KMS-11 (cell line): ENCODE results near the gene DLG1.

Experiments
- H2AFZ ChIP-seq: fragments of 200-600 bp; sonication (generic); 2 replicates; pipeline ENCODE4 v1.6.1; 2016; ENCODE audit warnings: antibody characterized with exemption, mixed run types, low read depth
- H3K27ac ChIP-seq: fragments of 200-600 bp; sonication (generic); 2 replicates; pipeline ENCODE4 v1.6.1; 2016; ENCODE audit warnings: mild to moderate bottlenecking, mixed run types
- H3K27me3 ChIP-seq: fragments of 200-600 bp; sonication (generic); 2 replicates; pipeline ENCODE4 v1.6.1; 2017; ENCODE audit warnings: mild to moderate bottlenecking, low read depth, mixed run types, moderate library complexity; ENCODE audit not compliant: insufficient read depth
- H3K36me3 ChIP-seq: fragments of 200-600 bp; sonication (generic); 2 replicates; pipeline ENCODE4 v1.6.1; 2017; ENCODE audit warnings: mild to moderate bottlenecking, mixed run types; ENCODE audit not compliant: insufficient read depth
- H3K4me1 ChIP-seq: fragments of 200-600 bp; sonication (generic); 2 replicates; pipeline ENCODE4 v1.6.1; 2016; ENCODE audit warnings: mild to moderate bottlenecking, low read depth, mixed run types; ENCODE audit not compliant: poor library complexity, severe bottlenecking
- H3K4me2 ChIP-seq: fragments of 200-600 bp; sonication (generic); 2 replicates; pipeline ENCODE4 v1.7.0; 2016; ENCODE audit warnings: mild to moderate bottlenecking, mixed run types
- H3K4me3 ChIP-seq: fragments of 200-600 bp; sonication (generic); IDR thresholded peaks from 2 replicates; pipeline ENCODE4 v1.6.1; 2017; ENCODE audit warnings: low read depth, low read length, mixed read lengths; ENCODE audit not compliant: insufficient read depth
- H3K79me2 ChIP-seq: fragments of 200-600 bp; sonication (generic); 2 replicates; pipeline ENCODE4 v1.6.1; 2016; ENCODE audit warnings: low read depth, mixed run types; ENCODE audit not compliant: insufficient read depth
- H3K9ac ChIP-seq: fragments of 200-600 bp; sonication (generic); 2 replicates; pipeline ENCODE4 v1.6.1; 2016; ENCODE audit warnings: mild to moderate bottlenecking, mixed run types
- H4K20me1 ChIP-seq: fragments of 200-600 bp; sonication (generic); 2 replicates; pipeline ENCODE4 v1.6.1; 2016; ENCODE audit warnings: mild to moderate bottlenecking, mixed run types; ENCODE audit not compliant: insufficient read depth
- TF ChIP-seq, protein P1 (sequence below): fragments of 200-600 bp; sonication (generic); conservative IDR thresholded peaks from 2 replicates; pipeline ENCODE4 v1.6.1; 2017; ENCODE audit warnings: low read depth, mild to moderate bottlenecking, antibody characterized with exemption, low read length, moderate library complexity, mixed read lengths

Gene DLG1

DNA sequence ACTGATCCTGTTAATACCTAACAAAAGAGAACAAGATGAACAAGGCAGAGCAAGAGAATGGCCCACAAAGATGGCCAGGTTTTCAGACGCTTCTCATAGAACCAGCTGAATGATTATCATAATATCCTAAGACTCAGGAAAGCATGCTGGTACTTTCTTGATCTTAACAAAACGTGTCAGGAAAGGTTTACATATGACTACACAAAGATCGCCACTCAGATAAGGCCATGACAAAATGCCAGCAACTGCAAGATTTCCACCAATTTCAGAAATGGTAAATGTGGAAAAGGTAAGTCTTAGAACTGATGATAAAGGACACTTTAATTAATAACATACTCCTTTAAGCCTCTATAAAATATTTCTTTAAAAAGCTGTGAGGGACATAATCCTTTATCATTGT is 108.8 kb downstream of the DLG1 start:
- Histone ChIP-seq H3K4me1 (peaks cover 6% of the 10 kb centered on the region), H3K9ac (no peak overlapping the region), H4K20me1 (no peaks in the 10 kb centered on the region), H3K79me2 (peaks cover 6% of the 10 kb centered on the region; the same call in 1 of the 2 replicates), H3K27ac (no peak overlapping the region), H3K27me3 (no peaks in the 10 kb centered on the region), H3K36me3 (no peaks in the 10 kb centered on the region), H2AFZ (no peak overlapping the region), H3K4me2 (no peak overlapping the region), H3K4me3 (no peak overlapping the region)
- TF ChIP-seq, protein P1, sequence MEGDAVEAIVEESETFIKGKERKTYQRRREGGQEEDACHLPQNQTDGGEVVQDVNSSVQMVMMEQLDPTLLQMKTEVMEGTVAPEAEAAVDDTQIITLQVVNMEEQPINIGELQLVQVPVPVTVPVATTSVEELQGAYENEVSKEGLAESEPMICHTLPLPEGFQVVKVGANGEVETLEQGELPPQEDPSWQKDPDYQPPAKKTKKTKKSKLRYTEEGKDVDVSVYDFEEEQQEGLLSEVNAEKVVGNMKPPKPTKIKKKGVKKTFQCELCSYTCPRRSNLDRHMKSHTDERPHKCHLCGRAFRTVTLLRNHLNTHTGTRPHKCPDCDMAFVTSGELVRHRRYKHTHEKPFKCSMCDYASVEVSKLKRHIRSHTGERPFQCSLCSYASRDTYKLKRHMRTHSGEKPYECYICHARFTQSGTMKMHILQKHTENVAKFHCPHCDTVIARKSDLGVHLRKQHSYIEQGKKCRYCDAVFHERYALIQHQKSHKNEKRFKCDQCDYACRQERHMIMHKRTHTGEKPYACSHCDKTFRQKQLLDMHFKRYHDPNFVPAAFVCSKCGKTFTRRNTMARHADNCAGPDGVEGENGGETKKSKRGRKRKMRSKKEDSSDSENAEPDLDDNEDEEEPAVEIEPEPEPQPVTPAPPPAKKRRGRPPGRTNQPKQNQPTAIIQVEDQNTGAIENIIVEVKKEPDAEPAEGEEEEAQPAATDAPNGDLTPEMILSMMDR, result no peak

DNA sequence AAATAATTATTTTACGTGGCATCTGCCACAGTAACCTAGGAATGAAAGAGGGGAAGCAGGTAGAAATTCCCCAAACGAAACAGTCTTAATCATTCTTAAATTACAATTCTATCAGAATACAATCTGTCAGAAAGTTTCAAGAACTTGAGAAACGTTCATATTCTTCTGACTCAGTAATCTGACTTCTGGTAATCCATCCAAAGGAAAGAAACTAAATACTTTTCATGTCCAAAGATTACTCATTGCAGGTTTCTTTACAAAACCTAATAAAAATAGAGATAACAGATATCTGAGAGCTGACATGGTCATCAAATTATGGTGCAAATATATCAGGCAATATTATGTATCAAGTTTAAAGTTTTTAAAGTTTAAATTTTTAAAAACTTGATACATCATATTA is 109.4 kb downstream of the DLG1 start:
- Histone ChIP-seq H3K4me1 (peaks cover 6% of the 10 kb centered on the region), H2AFZ (no peak overlapping the region), H3K9ac (no peak overlapping the region), H3K36me3 (no peaks in the 10 kb centered on the region), H4K20me1 (no peaks in the 10 kb centered on the region), H3K4me3 (no peak overlapping the region), H3K79me2 (peaks cover 6% of the 10 kb centered on the region; the same call in 1 of the 2 replicates), H3K27ac (no peak overlapping the region), H3K27me3 (no peaks in the 10 kb centered on the region), H3K4me2 (no peak overlapping the region)
- TF ChIP-seq, protein P1, result no peak

GRCh38 chr3:197186887-197187588 is 111.4 kb downstream of the DLG1 start:
- Histone ChIP-seq H3K79me2 (peaks cover 6% of the 10 kb centered on the region; the same call in 1 of the 2 replicates), H3K27ac (no peak overlapping the region), H3K4me1 (peaks cover 6% of the 10 kb centered on the region), H3K4me3 (no peak overlapping the region), H2AFZ (no peak overlapping the region), H3K27me3 (no peaks in the 10 kb centered on the region), H4K20me1 (no peaks in the 10 kb centered on the region), H3K36me3 (no peaks in the 10 kb centered on the region), H3K9ac (no peak overlapping the region), H3K4me2 (no peak overlapping the region)
- TF ChIP-seq, protein P1, result peak; percentile 88

GRCh38 chr3:197183582-197183981 is 114.8 kb downstream of the DLG1 start:
- Histone ChIP-seq H3K36me3 (no peaks in the 10 kb centered on the region), H3K4me2 (no peak overlapping the region), H3K9ac (no peak overlapping the region), H3K27ac (no peak overlapping the region), H4K20me1 (no peaks in the 10 kb centered on the region), H3K4me1 (peaks cover 6% of the 10 kb centered on the region), H2AFZ (no peak overlapping the region), H3K79me2 (peaks cover 6% of the 10 kb centered on the region; the same call in 1 of the 2 replicates), H3K27me3 (no peaks in the 10 kb centered on the region), H3K4me3 (no peak overlapping the region)
- TF ChIP-seq, protein P1, result no peak
